IgD-negative memory B cell (primary cell): ENCODE data around the gene ATP13A5. TPM values are rescaled to one million over a fixed set of nuclear protein-coding genes. Genes with fewer than 3 reads are reported as not detected.
A peak's percentile ranks its signal among the peaks of the same experiment; 100 is the strongest.

ENCODE experiments used
- H3K27ac Mint-ChIP-seq, 3 donors: one replicate each; pipeline ENCODE4 v1.8.0; 2020 to 2022; ENCODE audit warnings: mild to moderate bottlenecking in 3 of 3, mixed read lengths in 3 of 3, moderate library complexity in 1 of 3
- H3K27me3 Mint-ChIP-seq: one replicate; pipeline ENCODE4 v1.8.0; 2021; ENCODE audit warnings: mixed read lengths
- H3K36me3 Mint-ChIP-seq: one replicate; pipeline ENCODE4 v1.8.0; 2020; ENCODE audit warnings: mild to moderate bottlenecking, mixed read lengths
- H3K4me1 Mint-ChIP-seq, 3 donors: one replicate each; pipeline ENCODE4 v1.8.0; 2020 to 2022; ENCODE audit warnings: mixed read lengths in 3 of 3, mild to moderate bottlenecking in 1 of 3
- H3K4me3 Mint-ChIP-seq, 4 donors: one replicate each; pipeline ENCODE4 v1.8.0; 2020 to 2022; ENCODE audit warnings: mild to moderate bottlenecking in 4 of 4, mixed read lengths in 4 of 4, moderate library complexity in 3 of 4
- H3K9me3 Mint-ChIP-seq, 3 donors: one replicate each; pipeline ENCODE4 v1.8.0; 2020 to 2021; ENCODE audit warnings: mixed read lengths in 3 of 3, mild to moderate bottlenecking in 1 of 3
- polyA plus RNA-seq: library from polyadenylated mRNA; unstranded; fragments of 300-500 nt; fragmentation: Illumina TruSeq; gene quantifications from one replicate; pipeline ENCODE4 v1.2.3, GENCODE V29; 2021

The ATP13A5 gene
- polyA plus RNA-seq, 1 donor from 2014 or later: not detected

DNA sequence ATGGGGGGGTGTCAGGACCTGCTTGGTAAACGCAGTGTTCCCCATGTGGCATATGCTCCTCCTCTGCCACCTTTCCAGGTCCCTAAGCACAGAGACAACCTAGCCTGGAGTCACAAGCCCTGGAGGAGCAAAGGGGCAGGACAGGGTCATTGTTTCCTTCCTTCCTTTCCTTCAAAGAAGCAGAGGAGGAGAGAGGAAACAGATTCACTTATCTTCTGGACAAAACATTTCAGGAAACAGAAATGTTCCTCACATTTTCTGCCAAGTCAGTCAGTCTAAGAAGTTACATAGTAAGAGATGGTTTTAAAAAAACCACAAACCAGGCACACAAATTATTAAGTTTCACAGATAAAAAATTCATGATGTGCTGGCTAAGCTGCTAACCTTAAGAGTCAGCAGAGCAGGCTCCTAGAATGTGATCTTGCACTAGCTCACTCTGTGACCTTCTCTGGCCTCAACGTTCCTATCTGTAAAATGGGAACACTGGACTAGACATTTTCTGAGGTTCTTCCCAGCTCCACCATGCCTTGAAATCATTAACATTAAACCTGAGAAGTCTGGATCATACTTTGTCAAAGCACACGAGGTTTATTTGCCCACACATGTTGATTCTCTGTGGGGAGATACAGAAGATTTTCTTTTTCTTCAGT lies 47.9 kb downstream of the ATP13A5 start:
- no peak overlapping the region for H3K4me3 Mint-ChIP-seq
- H3K27ac Mint-ChIP-seq: no peak overlapping the region
- peaks cover 0 to 17% (median 1%) of the 10 kb centered on the region in 3 donors for H3K9me3 Mint-ChIP-seq
- no peaks in the 10 kb centered on the region for H3K36me3 Mint-ChIP-seq
- H3K27me3 Mint-ChIP-seq: peaks cover 5% of the 10 kb centered on the region
- no peaks in the 10 kb centered on the region for H3K4me1 Mint-ChIP-seq

DNA sequence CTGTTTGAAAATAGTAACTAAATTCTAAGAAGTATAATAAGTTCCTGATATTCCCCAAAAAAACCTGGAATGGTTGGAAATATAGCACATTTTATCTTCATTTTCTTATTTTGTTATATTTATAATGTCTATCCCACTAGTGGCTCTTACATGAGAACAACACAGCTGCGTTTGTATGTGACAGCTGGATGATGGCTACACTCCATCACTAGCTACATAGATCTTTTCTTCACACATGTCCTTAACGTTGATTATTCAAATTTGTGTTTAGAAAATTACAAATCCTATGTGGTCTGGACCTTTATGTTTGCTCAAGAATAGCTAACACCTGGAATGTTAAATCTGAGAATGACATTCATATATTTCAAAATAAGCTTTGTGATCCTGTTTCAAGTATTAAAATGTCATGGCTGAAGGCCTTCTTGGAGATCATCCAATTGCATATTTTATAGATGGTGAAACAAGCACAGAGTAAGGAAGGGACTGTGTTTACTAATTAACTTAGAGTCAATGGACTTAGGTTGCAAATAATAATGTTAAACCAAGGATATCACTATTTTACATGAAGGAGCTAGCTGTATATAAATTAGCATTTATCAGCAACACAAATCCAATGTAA lies 60.8 kb downstream of the ATP13A5 start:
- Mint-ChIP-seq H3K9me3 (no peaks in the 10 kb centered on the region), H3K36me3 (no peaks in the 10 kb centered on the region), H3K4me3 (no peak overlapping the region), H3K4me1 (peaks cover 0 to 2% (median 0%) of the 10 kb centered on the region in 3 donors), H3K27ac (no peak overlapping the region), H3K27me3 (no peaks in the 10 kb centered on the region)

DNA sequence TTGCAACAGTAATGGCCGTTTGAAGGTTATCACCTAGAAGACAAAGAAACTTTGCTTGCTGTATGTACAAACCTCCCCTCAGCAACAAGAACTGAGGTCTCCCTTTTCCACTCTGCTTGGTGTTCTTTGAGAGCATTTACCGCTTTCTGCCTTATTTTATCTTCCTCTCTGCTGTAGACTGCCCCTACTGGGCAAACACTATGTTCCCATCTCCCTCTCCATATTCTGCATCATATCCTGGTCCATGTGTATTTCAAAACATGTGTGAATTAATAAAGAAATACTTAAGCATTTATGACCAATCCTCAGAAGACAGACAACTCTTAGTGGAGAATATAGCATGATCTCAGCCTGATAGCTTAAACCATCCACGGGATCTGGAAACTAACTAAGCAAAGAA lies 64.4 kb downstream of the ATP13A5 start:
- Mint-ChIP-seq H3K27ac (no peak overlapping the region), H3K4me3 (no peak overlapping the region), H3K4me1 (peaks cover 0 to 2% (median 0%) of the 10 kb centered on the region in 3 donors), H3K27me3 (no peaks in the 10 kb centered on the region), H3K9me3 (no peaks in the 10 kb centered on the region), H3K36me3 (no peaks in the 10 kb centered on the region)

DNA sequence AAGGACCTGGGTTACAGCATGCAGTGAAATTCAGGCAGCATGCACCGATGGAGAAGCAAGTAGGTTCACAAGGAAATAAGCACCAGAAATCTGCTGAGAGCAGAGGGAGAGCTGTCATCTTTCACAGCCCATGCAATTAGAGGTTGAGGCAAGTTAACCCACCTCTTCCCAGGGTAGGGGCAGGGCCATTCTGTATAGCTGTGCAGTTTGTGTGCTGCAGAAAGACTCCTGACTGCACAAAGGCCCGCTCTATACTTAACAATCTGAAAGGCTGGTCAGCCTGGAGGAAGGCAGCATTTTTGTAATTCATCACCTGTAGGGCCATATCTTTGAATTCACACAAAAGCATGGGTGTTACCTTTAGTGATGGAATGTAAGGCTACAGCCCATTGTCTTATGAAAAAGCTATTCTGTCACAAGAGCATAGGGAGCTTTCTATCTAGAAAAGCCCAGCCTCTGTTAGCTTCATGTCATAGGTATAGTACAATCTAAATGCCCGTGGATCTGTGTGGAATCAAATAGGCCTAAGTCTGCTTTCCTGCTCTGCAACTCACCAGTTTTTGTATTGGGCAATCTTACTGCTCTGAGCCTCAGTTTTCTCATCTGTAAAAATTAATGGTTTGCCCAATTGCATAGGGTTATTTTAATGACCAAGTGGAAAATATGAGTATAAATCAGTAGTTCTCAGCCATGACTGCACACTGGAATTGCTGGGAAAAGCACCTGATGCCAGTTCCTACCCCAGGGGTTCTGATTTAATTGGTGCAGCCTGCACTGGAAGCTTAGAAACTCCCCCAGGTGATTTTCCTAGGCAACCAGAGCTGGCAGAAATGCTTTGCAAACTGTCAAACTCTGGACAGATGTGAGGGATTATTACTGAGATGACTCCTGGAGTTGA lies 65.2 kb downstream of the ATP13A5 start:
- no peaks in the 10 kb centered on the region for H3K36me3 Mint-ChIP-seq
- no peak overlapping the region for H3K27ac Mint-ChIP-seq
- no peak overlapping the region for H3K4me3 Mint-ChIP-seq
- no peaks in the 10 kb centered on the region for H3K9me3 Mint-ChIP-seq
- H3K4me1 Mint-ChIP-seq: peaks cover 0 to 2% (median 0%) of the 10 kb centered on the region in 3 donors
- no peaks in the 10 kb centered on the region for H3K27me3 Mint-ChIP-seq

DNA sequence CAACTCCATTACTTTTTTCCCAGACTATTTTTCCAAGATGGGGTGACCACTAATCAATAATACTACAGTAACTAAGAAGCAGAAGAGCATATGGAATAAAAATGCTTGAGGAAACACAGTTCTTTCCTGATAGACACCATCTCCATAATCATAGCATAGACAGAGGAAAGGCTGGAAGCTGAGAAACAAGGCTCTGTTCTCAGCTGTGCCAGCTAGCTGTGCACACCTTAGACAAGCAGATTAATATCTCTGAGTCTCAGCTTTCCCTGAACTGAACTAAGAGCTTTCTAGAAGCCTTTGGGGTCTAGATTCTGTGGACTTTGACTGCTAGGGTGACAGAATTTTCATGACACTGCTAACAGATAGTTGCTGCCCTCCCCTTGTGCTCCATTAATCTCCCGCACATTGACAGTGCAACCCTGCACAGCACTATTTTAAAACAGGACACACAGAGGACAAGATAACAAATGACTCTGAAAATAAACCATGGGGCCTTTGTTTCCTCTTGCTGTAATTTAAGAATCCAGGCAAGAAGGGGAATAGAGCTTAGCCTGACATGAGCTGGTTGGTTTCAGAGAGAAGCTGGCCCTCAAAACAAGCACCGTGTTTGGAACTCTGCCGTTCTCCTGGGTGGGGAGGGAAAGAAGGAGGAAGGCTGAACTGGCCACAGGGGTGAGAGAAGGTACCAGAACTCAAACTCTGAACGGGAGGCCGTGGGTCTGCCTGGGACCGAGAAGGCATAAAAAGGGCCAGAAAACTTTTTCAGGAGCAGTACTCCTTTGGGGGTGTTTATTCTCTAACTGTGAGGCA lies 67.4 kb downstream of the ATP13A5 start:
- Mint-ChIP-seq H3K27ac (no peak overlapping the region), H3K4me1 (peaks cover 0 to 2% (median 0%) of the 10 kb centered on the region in 3 donors), H3K36me3 (no peaks in the 10 kb centered on the region), H3K27me3 (no peaks in the 10 kb centered on the region), H3K4me3 (no peak overlapping the region), H3K9me3 (no peaks in the 10 kb centered on the region)

DNA sequence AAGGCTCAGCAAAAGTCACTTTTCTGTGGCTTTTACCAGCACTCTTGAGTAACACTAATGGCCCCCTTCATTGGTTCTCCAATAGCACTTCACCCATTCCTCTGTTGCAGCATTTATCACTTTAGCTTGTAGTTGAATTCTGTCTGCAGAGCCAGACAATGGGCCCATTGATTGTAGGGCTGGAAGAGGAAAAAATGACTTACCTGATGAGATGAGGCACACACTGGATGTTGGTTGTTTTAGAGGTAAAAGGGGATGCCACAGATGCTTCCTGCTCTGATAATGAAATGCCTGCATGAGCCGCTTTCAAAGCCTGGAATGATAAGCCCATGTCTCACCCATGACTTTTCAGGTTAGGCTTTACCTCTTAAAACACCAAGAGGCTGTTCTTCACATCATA lies 73.2 kb downstream of the ATP13A5 start:
- Mint-ChIP-seq H3K27me3 (peaks cover 4% of the 10 kb centered on the region), H3K4me1 (no peaks in the 10 kb centered on the region), H3K36me3 (peaks cover 2% of the 10 kb centered on the region), H3K9me3 (peaks cover 0 to 2% (median 0%) of the 10 kb centered on the region in 3 donors), H3K27ac (no peak overlapping the region), H3K4me3 (no peak overlapping the region)

DNA sequence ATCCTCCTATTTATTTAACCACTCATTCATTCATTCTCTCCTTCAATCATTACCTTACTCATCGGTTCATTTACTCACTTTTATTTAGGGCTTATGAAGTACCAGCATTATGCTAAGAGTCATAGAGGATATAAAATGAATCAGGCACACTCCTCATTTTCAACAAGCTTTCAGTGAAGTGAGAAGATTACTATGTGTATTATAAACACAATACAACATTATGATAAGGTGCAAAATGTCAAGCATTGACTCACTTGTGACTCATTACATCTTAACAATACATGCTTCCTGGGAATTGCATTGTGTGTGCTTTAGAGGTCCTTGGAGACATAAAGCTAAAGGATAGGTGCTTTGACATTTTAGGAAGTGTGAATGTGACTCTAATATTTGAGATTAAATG lies 77.1 kb downstream of the ATP13A5 start:
- peaks cover 2% of the 10 kb centered on the region for H3K36me3 Mint-ChIP-seq
- H3K4me1 Mint-ChIP-seq: no peaks in the 10 kb centered on the region
- H3K27ac Mint-ChIP-seq: no peak overlapping the region
- H3K4me3 Mint-ChIP-seq: no peak overlapping the region
- peaks cover 0 to 2% (median 0%) of the 10 kb centered on the region in 3 donors for H3K9me3 Mint-ChIP-seq
- H3K27me3 Mint-ChIP-seq: peaks cover 5% of the 10 kb centered on the region

DNA sequence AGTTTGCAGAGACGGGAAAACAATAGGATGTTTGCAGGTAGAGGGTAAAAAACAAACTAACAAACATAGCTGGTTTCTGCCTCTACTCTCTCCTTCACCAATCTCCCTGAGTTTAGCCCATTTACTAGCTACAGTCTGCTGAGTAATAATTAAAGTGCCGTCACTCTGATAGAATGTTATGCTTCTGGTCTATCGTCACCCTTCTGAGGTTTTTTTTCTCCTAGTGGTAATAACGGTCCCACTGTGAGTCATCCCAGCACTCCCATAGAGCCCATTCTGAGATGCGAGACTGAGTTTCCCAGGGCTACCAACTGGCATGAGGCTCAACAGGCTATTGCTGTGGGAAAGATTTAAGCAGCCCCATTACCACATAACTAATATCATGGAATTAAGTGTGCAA lies 81.1 kb downstream of the ATP13A5 start:
- no peak overlapping the region for H3K27ac Mint-ChIP-seq
- no peak overlapping the region for H3K4me3 Mint-ChIP-seq
- H3K9me3 Mint-ChIP-seq: peaks cover 1 to 4% (median 2%) of the 10 kb centered on the region in 3 donors
- H3K36me3 Mint-ChIP-seq: peaks cover 2% of the 10 kb centered on the region
- no peaks in the 10 kb centered on the region for H3K4me1 Mint-ChIP-seq
- peaks cover 2% of the 10 kb centered on the region for H3K27me3 Mint-ChIP-seq

DNA sequence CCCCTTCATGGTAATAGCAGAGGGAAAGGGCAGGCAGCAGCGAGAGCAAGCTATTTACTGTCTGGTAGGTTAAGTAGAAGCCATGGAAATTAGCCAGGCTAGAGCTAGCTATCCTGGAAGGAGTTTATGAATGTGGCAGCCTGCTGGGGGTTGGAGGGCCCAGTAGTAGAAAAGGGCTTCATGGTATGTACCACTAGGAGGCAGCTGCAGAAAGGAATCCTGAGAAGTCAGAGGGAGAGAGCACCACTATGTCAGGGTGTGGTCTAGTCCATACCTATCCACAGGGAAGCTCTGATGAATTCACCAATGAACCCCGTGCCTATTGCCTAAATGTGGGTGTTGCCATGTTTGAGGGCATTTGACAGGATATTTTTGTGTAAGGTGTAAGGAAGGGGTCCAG lies 82.6 kb downstream of the ATP13A5 start:
- Mint-ChIP-seq H3K36me3 (no peaks in the 10 kb centered on the region), H3K4me1 (no peaks in the 10 kb centered on the region), H3K27ac (no peak overlapping the region), H3K4me3 (no peak overlapping the region), H3K27me3 (peaks cover 2% of the 10 kb centered on the region), H3K9me3 (peaks cover 2 to 7% (median 6%) of the 10 kb centered on the region in 3 donors)

DNA sequence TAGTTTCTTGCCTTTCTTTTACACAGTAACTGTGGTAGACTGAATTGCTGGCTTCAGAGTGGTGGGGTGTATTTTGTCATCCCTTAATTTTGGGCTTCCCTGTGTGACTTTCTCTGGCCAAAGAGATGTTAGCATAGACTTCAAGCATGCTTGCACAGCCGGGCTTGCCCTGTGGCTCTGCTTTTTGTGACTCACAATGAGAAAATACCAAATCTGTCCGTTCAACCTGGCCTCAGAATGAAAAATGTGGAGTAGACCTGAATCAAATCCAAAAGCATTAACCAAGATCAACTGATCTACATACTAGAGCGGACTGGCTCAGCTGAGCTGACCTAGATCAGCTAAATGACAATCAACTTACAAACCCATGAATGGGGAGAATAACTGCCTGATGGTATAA lies 86.2 kb downstream of the ATP13A5 start:
- no peaks in the 10 kb centered on the region for H3K4me1 Mint-ChIP-seq
- H3K36me3 Mint-ChIP-seq: no peaks in the 10 kb centered on the region
- H3K9me3 Mint-ChIP-seq: peaks cover 5 to 12% (median 6%) of the 10 kb centered on the region in 3 donors
- no peak overlapping the region for H3K4me3 Mint-ChIP-seq
- H3K27ac Mint-ChIP-seq: no peak overlapping the region
- H3K27me3 Mint-ChIP-seq: peaks cover 2% of the 10 kb centered on the region

DNA sequence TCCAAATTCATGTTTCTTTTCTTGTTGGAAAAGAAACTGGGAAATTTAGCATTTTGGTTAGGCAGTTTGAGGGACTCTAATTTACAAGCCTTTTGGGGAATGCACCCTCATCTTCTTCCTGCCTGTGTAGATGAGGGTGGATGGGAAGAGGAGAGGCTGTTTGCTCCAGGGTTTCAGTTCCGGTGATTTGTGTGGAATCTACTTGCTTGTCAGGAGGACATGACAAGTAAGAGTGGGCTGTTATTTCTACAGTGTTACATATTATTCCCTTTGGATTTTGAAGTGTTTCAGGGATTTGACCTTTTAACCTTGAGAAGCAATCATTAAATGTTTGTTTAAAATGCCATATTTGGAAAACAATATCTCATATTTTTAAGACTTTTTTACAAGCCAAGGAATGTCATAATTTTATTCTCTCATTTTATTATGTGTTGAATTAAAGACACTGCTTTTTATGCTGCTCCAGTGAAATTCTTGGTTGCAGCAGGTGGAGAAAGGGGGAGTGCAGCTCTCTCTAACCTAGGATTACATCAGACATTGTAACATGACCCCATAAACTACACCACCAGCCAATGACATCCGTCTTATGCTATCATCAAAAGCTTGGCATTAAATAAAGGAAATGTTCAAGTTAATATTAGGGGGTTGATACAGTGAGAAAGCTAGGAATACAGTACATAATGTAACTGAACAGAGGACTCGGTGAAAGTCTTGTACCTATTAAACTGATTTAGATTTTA lies 107.3 kb downstream of the ATP13A5 start:
- H3K4me1 Mint-ChIP-seq: peaks cover 0 to 6% (median 0%) of the 10 kb centered on the region in 3 donors
- H3K4me3 Mint-ChIP-seq: no peak overlapping the region
- H3K36me3 Mint-ChIP-seq: no peaks in the 10 kb centered on the region
- H3K27ac Mint-ChIP-seq: peak overlapping the region in 1 of 3 donors; percentile 31
- H3K9me3 Mint-ChIP-seq: peaks cover 0 to 2% (median 1%) of the 10 kb centered on the region in 3 donors
- peaks cover 2% of the 10 kb centered on the region for H3K27me3 Mint-ChIP-seq

DNA sequence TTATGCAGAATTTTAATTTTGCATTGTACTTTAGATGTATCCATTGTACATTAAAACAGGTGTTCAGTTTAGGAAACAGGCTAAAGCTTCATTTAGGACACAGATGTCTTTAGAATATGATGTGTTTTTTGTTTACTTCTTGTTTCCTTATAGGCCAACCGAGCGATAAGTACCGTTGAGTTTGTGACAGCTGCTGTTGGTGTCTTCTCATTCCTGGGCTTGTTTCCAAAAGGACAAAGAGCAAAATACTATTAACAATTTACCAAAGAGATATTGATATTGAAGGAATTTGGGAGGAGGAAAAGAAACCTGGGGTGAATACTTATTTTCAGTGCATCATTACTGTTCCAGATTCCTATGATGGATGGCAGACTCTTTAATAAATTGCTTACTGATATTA lies 108.1 kb downstream of the ATP13A5 start:
- no peak overlapping the region for H3K4me3 Mint-ChIP-seq
- H3K36me3 Mint-ChIP-seq: no peaks in the 10 kb centered on the region

DNA sequence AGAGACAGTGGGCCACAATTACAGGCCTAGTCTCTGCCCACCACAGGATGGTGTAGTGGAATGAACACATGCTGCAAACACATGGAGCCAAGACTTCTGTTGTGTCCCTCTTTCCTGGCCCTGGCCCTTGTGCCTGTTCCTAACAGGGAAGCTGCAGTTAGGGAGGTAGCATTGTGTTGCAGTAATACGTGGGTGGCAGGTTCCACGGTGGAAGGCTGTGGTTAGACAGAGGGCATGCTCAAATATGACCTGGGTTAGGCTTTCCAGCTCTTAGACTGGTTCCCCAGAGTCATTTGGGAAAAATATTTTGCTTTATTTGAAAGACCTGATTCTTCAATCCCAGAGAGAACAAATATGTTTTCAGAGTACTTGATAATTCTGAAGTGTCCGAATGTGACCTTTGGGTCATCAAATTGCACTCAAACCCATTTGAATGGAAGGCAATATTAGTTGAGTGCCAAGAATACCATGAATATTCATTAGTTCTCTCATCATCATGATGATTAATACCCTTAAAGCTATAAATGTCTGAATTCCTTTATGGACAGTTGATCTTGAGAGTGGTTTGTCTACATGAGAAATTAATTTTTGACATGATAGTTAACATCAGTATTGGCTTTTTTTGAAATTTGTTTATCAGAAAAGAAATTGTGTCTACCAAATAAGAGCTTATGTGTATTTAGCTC lies 109.1 kb downstream of the ATP13A5 start:
- H3K36me3 Mint-ChIP-seq: no peaks in the 10 kb centered on the region
- H3K27me3 Mint-ChIP-seq: peaks cover 2% of the 10 kb centered on the region
- H3K4me3 Mint-ChIP-seq: no peak overlapping the region
- H3K9me3 Mint-ChIP-seq: peaks cover 0 to 2% (median 1%) of the 10 kb centered on the region in 3 donors
- H3K27ac Mint-ChIP-seq: no peak overlapping the region
- H3K4me1 Mint-ChIP-seq: peaks cover 0 to 3% (median 0%) of the 10 kb centered on the region in 3 donors

More for the DNA sequence above, 108.1 kb downstream of the ATP13A5 start:
- peaks cover 2% of the 10 kb centered on the region for H3K27me3 Mint-ChIP-seq
- H3K9me3 Mint-ChIP-seq: peaks cover 0 to 2% (median 1%) of the 10 kb centered on the region in 3 donors
- no peak overlapping the region for H3K27ac Mint-ChIP-seq
- peaks cover 0 to 6% (median 0%) of the 10 kb centered on the region in 3 donors for H3K4me1 Mint-ChIP-seq
